HG03558 (cell line): ENCODE results near the gene PRMT7.

ENCODE experiments used
- ATAC-seq: cut with Tn5 transposase; IDR thresholded peaks from one replicate; pipeline ENCODE4 v1.9.1; 2021; ENCODE audit warnings: moderate number of reproducible peaks; ENCODE audit not compliant: unreplicated experiment; ENCODE audit errors: extremely low read depth

PRMT7 gene

DNA sequence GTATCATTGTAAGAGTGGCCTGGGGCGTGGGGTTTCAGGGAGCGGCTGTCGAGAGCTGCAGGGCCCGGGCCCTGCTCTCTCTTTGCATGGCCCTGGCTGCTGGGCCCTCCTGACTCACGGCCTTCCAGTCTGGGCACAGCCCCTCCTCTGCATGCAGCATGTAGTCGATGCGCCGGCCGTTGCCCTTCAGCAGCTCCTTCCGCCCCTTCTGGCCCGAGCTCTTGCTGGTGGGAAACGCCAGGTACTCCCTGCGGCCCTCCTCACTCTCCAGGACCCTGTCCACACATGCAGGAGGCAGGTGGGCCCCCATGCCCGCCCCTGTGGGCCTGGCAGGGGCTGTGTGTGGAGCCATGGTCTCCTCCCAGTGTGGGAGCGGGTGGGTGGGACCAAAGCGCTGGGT is 50.7 kb downstream of the PRMT7 start:
- no peak for ATAC-seq

DNA sequence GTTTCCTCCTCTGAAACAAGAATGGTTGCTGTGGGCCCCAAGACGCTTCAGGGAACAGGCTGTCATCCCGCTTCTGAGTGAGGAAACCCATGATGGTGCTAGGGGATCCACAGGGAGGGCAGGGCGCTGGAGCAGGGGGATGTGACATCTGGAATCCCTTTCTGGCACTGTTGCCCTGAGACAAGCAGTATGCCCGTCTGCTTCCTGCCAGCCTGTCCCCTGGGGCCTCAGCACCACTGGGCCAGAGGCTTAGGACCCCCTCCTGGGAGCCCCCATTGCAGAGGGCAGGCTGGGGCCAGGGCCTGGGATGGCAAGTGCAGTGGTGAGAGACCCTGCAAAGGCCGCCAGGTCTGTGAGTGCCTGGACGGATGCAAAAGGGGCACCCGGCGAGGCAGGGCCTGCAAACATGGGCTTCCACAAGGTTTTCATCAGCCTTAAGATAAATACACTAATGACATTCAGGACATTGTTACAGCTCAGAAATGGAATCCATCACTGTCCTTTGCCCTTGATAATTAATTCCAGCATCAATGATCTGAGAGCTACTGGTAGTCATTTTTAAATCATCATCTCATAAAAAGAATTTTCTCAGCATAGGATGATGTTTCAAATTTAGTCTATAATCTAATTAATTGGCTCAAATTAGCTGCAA is 51.6 kb downstream of the PRMT7 start:
- ATAC-seq = no peak

DNA sequence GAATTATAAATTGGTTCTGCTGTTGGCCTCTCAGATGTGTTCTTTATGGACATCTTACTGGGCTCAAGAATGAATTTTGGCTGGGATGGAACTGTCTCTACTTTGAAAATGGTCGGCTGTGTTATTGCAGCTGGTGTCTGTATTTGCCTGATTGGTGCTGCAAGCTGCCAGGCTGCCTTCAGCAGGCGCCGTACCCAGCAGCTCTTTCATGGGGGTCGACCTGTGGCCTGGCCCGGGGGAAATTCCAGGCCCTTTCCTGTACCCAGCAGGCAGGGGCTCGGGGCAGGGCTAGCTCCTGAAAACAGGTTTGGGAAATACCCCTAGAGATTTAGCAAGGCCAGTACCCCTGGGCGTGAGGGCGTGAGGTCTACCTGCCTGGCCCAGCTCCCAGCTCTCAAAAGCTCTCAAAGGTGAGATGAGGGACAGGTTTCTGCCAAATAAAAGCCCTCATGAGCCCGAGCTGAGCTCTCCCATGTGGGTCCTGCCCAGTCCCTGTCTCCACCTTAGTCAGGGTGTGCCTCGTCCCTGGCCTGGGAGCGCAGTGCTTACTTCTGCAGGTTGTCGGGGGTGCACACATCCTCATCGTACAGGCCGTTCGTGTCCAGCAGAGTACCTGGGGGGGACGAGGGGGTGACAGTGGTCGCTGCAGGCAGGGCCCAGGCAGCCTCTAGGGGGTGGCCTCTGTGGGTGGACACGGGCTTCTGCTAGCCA is 52.3 kb downstream of the PRMT7 start:
- no peak for ATAC-seq

DNA sequence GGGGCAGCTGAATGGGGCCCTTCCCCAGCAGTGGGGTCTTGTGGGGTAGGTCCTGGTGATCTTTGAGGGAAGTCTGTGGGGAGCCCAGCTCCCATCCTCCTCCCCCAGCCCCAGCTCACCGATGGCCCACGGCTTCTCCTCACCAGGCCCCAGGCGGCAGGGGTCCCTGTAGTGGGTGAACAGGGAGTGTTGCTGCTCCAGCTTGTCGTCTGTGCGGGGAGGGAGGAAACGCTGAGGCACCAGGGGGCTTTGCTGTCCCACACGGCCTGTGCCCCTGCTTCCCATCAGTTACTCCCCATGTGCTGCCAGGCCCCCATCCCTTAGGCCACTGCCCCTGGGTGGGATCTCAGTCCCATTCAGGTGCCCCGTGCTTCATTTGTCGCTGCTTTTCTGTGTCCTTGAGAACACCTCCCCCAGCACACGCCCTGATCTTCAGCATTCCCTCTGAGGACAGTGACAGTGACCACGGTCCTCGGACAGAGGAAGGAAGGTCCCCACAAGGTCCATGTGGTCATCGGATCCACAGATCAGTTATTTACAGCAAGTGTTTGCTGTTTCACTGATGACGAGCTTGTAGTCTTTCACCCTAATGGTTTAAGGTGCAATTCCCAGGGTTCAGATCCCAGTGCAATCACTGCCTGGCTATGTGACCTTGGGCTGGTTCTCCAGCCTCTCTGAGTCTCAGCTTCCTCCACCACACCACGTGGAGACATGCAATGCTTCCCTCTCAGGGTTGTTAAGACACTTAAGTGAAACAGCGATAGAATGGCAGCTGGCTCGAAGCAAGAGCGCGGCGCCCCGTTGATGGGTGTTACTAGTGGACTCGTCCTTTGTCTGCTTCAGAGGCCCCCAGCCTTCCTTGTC is 53.1 kb downstream of the PRMT7 start:
- no peak for ATAC-seq

DNA sequence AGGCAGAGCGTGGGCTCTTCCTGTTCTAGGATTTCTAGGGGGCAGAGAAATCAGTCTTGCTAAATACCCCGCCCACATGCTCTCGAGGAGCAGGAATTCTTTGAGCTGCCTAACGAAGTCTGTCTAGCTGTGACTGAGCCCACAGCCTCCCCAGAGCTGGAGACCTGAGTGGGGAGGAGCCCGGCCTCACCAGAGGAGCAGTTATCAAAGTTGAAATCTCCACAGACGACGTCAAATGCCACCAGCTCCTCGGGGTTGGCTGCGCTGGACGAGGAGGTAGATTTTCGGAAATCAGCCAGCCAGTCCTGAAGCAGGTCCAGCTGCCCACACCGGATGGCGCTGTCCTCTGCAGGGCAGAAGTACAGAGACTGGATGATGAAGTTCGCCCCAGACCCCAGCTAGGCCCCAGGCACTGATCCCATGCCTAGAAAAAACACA is 53.8 kb downstream of the PRMT7 start:
- no peak for ATAC-seq

DNA sequence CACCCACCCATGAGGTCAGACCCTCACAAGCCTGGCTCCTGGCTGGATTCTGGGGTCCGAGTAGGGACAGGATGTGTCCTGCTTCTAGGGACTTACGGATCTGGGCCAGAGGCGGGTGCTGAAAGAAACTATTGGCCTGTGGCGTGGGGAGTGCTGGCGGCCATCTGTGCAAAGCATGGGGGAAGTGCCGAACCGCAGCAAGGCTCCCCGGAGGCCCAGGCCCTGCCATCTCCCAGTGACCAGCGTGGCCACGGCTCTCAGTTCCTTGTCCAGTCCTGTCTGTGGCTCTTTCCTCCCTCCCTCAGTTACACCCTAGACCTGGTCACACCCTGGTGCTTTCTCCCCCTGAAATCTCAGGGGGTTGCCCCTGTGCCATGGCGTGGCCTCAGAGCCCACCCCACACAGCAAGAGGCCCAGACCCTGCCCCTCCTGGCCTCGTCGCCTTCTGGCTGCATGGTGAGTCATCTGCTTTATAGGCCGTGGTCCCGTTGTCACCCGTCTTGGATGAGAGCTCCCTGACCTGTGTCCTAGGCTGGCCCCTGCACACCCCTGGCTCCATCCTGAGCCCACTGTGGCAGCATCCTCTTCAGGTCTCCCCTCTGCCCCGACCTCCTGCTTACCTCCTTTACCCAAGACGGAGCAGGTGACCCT is 54.5 kb downstream of the PRMT7 start:
- no peak for ATAC-seq

DNA sequence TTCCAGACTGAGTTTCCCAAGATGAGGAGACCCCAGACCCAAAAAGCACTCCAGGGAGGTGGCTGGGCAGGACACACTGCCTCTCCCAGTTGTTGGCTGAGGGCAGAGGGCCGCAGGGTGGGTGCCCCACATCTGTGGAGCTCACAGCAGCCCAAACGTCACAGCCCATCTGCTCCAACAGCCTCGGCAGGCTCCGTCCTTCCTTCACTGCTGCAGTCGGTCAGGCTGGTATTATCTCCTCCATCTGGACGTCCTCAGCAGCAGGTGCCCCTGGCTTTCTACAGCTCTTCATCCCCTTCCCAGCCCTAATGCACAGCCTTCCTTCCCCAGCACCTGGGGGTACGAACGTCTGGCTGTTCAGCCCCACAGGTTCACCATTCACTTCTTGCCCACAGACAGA is 55.2 kb downstream of the PRMT7 start:
- ATAC-seq = no peak

DNA sequence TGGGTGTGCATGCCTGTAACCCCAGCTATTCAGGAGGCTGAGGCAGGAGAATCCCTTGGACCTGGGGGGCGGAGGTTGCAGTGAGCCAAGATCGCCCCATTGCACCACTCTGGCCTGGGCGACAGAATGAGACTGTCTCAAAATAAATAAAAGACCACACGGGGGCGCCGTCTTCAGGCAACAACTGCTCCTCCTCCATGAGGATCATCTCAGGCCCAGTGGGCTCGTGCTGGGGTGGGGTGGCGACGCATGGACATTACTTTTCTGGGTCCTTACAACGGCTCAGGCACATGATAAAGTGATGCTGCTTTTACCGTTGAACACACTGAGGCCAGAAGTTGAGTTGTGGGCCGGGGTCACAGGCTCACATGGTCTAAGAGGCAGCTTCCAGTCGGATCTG is 56.2 kb downstream of the PRMT7 start:
- ATAC-seq = no peak

DNA sequence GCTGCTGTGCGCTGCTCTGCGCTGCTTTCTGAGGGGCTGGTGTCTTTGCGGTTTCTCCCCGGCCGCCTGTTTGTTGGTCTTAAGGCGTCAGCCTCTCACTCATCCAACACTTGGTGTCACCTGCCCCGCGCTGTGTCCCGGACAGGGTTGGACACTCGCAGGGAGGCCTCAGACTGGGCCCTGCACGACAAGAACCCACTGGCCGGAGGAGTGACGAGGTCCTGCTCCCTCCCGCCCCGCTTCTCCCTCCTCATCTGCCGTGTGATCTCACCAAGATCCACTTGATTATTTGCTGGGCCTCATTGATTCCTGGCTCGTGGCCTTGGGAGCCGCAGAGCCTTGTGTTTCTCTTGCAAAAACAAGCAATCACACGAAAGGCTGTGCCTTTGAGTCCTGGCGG is 56.6 kb downstream of the PRMT7 start:
- no peak for ATAC-seq

DNA sequence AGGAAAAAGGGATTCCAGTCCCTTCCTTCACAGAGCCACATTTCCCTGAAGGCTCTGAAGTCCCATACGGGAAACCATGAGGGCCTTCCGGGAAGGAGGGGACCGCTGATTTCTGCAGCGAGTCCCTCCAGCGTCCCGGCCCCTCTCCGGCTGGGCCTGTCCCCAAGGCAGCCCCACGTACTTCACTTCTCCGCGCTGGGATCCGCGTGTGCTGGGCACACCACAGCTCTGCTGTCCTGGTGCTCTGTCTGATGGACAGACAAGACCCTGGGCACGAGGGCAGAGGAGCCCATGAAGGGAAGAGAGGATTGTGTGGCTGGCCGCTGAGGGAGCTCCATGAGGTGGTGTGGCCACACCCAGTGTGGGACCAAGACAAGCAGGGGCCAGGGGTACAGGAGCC is 57.1 kb downstream of the PRMT7 start:
- no peak for ATAC-seq

DNA sequence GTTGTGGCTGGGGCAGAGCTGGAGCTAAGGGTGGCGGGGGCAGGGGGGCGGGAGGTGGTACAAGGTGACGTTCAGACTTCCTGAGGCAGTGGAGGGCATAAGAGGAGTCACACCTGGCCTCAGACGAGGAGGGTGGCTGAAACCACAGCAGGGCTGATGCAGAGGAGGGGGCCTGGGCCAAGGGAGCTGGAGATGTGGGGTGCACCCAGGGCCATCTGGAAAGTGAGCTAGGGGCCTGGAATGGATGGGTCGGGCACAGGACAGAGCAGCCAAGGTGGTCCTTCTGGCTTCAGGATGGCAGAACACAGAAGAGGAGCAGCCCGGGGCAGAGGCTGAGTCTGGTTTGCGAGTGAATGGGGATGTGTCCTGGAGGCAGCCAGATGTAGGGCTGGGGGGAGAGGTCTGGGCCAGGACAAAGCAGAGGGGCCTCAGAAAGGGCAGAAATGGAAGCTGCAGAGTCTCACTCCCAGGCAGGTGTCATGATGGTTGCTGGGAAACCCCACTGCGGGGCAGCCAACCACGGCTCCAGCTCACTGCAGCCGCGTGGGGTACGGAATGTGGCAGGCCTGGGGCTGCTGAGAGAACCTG is 57.6 kb downstream of the PRMT7 start:
- ATAC-seq = no peak

DNA sequence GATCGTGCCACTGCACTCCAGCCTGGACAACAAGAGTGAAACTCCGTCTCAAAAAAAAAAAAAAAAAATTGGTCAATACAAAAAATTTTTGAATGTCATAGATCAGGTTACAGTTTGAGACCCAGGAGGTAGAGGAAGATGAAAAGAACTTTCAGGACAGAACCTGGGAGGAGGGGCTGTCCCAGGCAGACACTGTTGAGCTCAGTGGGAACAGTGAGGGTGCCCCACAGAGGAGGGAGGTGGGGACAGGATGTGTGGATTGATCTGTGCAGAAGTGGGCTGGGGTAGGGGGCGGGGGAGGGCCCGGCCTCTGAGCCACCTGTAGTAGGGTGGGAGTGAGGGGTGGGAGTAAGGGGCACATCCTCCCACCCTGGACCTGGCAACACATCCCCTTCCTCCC is 58.3 kb downstream of the PRMT7 start:
- ATAC-seq = no peak

DNA sequence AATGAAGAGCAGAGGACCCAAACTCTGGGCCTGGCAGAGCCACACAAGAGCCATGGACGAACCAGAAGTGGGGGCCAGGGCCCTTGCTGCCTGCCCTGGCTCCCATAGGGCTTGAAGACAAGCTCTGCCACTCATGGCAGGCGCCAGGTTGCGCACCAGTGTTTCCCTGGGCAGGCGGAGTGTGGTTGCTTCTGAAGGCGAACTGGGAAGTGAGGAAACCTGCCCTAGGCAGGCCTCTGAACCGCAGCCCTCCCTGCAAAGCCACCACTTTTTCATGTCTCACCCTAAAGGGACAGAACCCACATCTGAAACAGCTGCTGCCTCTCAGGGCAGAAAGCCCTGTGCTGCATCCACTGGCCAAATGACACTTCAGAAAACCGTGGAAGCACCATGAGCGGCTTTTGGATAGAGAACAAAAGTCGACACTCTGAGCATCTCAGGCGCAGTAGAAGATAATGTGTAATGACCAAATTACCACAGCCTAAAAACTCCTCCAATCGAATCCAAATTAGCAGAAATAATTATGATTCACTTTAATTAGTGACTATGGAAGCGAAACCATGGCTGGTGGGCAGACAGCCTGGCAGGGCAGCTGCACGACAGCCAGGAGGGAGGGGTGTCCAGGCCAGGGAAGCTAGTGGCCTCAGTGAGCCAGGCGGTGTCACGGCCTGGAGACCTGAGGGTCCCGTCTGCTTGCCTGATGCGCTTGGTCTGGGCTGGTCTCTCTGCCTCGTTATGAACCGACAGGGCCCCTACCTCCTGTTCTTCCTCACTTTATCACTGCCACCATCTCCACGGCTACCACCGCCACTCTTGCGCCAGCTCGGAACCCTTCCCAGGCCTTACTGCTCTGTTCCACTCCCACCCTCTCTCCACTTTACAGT is 59.1 kb downstream of the PRMT7 start:
- no peak for ATAC-seq

DNA sequence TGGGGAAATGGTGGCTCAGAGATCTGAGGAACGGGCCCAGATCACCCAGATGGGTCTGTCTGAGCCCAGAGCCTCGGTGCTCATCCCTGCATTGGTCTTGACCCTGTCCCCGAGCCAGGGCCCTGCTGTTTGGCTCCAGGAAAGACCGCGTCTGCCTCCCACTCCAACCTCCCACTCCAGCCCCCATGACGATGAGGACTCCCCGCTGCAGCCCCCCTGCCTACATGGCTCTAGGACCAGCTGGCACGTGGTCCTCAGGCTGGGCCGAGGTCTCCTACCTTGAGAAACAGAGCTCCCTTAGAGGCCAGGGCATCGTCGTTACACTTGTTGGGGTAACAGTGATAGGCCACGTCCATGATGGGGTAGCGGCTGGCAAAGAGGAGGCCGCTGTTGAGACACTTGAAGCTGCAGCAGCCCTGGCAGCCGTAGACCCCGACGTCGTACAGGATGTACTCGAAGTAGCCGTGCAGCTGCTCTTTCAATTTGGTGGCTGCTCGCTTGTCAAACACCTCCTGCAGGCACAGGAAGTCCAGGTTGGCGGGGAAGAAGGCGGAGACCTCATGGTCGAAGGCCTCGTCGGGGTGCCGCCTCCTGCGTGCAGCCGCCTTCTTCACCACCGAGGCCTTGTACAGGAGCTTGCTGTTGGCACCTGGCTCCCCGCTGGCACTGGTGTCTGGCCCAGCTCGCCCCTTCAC is 59.9 kb downstream of the PRMT7 start:
- ATAC-seq = no peak

DNA sequence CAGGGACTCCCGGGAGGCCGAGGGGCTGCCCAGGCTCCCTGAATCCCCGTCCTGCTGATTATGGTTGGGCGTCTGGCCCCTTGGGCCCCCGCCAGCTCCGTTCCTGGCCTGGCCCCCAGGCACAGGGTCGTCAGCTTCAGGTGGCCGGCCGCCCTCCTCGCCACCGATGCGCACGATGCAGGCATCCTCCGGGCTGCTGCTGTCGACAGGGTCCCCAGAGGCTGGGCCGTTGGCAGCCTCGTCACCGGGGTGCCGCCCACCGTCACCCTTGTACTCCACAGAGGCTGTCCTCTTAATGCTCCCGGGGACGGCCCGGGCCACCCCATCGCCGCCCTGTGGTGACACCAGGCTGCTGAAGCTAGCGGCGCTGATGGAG is 60.4 kb downstream of the PRMT7 start:
- no peak for ATAC-seq

DNA sequence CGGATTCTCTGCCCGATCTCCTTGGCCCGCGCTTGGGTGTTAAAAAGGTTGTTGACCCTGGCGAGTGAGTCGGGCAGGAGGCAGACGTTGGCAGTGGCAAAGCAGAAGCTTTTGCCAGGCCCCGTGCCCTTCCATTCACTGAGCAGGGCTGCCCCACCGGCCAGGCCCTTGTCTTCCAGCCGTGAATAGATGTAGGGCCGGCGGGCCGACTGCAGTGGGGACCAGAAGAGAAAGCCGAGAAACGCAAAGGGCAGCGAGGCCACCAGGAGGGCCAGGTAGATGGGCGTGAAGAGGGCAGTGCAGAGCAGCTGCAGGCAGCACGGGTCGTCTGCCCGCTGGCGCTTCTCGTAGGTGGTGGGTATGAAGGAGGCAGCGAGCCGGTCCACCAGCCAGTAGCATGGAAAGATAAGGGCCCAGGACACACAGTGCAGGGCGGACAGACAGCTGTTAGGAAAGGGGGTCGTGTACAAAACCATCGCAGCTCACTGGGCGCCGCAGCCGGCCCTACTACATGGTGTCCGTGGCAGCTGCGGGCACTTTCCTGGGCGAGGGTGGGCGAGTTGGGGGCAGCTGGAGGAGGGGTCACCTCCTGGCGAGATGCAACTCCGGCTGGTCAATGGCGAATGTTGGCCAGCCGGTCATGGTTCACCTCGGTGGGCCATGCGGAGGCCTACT is 61.0 kb downstream of the PRMT7 start:
- ATAC-seq = no peak

DNA sequence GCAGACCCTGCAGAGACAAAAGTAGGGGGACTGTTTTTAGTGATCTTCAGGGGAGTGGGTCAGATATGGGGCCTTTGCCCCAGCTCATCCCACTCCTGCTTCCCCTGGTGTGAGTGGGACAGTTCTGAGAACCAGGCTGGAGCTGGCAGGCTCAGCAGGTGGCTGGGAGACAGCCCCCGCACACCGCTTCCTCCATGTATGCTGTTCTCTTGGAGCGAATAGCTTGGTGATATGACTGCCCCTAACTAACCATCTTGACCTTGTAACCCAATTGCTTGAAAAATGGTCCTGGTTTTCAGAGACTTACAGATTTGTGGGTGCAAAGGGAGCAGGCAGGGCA is 61.5 kb downstream of the PRMT7 start:
- ATAC-seq = no peak

DNA sequence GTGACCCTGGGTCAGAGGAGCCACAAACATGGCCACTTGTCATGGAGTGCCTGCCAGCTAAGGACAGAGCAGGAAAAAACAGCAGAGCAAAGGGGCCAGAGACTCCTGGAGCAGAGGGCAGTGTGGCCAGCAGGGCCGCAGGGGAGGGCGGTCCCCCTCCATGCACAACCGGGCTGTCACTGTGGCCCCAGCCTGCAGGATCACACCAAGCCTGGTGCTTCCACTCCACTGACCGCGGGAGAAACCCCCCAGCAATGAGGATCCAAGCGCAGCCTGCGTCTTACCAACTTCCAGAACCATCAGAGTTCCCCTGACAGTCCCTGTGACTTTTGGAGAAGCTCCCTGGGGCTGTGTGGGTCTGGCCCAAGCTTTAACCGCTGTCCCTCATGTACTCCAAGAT is 62.0 kb downstream of the PRMT7 start:
- no peak for ATAC-seq
